ENCODE data around the gene ATF6.
"Not testable (repeated sequence)": the region's sequence is repeated elsewhere in the genome, so short reads cannot be mapped to it uniquely, and the experiment has no call there.

ATF6 gene

GRCh38 chr1:161784968-161785367 is 18.8 kb downstream of the ATF6 start:
- DNase-seq = no peak

- no peak for DNase-seq
Observed at GRCh38 chr1:161787355-161787754, 21.2 kb downstream of the ATF6 start.

DNA sequence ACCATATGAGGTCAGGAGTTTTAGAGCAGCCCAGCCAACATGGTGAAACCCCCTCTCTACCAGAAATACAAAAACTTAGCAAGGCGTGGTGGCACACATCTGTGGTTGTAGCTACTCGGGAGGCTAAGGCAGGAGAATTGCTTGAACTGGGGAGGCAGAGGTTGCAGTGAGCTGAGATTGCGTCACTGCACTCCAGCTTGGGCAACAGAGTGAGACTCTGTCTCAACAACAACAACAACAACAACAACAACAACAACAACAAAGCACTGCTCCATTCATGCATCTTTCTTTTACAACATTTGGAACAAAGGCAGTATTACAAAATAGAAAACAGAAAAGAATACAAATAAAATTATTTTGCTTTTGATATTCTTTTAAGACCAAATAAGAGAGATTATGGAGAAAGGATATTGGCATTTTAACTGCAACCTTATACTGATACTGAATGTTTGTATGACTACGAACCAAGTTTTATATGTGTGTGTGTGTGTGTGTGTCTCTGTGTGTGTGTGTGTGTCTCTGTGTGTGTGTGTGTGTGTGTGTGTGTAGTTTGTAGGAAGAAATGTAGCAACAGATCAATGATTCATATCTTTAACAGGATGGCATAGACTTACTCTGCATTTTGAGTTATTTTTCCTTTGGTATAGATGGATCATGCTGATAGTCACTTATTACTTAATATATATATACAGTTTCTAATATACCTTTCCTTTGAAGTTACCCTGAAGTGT is 24.6 kb downstream of the ATF6 start:
- DNase-seq = no peak

GRCh38 chr1:161791904-161792655 is 26.0 kb downstream of the ATF6 start:
- no peak for DNase-seq

DNA sequence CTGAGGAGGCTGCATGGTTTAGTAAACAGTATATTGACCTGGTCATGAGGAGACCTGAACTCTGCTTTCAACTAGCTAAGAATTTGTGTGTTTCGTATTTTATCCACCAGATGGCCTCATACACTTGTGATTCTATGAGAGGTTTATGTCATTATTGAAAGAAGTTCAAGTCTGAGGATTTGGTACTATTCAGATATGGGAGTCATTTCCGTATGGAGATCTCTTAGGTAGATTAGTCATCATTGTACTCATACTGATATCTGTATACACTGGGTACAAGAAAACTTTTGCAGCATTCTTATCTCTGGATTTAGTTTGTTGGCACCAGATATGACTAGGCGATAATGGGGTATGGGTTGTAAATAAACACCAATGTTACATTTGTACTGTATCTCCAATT is 26.6 kb downstream of the ATF6 start:
- DNase-seq = no peak

DNA sequence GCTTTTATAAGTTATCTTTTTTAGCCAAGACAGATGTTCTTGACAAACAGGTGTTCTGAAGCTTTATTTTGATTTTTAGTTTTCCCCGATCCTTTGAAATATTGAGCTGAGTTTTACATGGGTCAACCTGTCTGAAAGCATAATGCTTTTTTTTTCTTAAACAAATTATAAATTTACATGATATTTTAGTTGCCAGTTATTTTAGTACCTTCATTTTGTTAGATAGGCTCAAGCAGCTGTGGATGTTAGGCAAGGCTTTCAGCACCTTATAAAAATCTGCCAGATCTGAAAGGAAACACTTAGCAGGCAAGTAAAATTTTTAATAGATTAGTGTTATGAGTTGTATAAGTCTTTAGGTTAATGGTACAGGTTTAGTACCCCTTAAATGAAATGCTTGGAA is 33.7 kb downstream of the ATF6 start:
- no peak for DNase-seq

- no peak for DNase-seq
Observed at GRCh38 chr1:161801955-161802354, 35.8 kb downstream of the ATF6 start.

DNA sequence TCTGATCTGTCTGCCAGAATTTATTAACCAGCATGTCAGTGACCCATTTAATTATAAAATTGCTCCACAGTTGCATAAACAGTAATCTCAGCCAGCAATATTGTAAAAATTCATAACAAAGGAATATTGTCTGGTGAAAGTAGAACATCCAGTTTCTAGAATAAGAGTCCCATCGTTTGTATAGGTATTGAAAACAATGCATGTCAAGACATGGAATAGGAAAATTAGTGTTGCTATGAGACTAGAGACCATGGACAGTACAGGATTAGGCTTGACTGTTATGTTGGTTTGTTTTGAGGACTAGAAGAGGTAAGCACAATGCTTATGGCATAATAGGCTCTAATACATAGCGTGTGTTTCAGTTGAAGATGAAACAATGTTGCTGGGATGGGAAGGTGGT is 37.1 kb downstream of the ATF6 start:
- no peak for DNase-seq

GRCh38 chr1:161805399-161806197 is 39.5 kb downstream of the ATF6 start:
- no peak for DNase-seq

DNA sequence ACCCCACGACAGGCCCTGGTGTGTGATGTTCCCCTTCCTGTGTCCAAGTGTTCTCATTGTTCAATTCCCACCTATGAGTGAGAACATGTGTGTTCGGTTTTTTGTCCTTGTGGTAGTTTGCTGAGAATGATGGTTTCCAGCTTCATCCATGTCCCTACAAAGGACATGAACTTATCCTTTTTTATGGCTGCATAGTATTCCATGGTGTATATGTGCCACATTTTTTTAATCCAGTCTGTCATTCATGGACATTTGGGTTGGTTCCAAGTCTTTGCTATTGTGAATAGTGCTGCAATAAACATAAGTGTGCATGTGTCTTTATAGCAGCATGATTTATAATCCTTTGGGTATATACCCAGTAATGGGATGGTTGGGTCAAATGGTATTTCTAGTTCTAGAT is 43.1 kb downstream of the ATF6 start:
- DNase-seq = not testable (repeated sequence)

DNA sequence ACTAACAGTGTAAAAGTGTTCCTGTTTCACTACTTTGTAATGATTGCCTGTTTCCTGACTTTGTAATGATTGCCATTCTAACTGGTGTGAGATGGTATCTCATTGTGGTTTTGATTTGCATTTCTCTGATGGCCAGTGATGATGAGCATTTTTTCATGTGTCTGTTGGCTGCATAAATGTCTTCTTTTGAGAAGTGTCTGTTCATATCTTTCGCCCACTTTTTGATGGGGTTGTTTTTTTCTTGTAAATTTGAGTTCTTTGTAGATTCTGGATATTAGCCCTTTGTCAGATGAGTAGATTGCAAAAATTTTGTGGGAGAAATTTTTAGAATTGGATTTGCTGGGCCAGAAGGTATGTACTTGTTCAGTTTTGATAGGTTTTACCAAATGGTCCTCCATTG is 43.5 kb downstream of the ATF6 start:
- DNase-seq = not testable (repeated sequence)

DNA sequence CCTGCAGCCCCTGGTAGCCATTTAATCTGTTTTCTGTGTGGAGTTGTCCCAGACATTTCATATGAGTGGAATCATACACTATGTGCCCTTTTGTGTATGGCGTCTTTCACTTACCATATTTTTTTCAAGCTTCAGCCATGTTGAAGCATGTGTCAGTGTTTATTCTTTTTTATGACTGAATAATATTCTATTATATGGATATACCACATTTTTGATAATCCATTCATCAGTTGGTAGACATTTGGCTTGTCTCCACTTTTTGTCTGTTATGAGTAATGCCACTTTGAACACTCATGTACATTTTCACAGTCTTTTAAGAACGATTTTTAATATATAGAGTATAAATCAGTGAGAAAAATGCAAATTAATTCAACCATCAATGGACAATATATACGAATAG is 44.7 kb downstream of the ATF6 start:
- no peak for DNase-seq

- DNase-seq = no peak
Observed at GRCh38 chr1:161816201-161816600, 50.1 kb downstream of the ATF6 start.

GRCh38 chr1:161817176-161817730 is 51.1 kb downstream of the ATF6 start:
- no peak for DNase-seq

DNA sequence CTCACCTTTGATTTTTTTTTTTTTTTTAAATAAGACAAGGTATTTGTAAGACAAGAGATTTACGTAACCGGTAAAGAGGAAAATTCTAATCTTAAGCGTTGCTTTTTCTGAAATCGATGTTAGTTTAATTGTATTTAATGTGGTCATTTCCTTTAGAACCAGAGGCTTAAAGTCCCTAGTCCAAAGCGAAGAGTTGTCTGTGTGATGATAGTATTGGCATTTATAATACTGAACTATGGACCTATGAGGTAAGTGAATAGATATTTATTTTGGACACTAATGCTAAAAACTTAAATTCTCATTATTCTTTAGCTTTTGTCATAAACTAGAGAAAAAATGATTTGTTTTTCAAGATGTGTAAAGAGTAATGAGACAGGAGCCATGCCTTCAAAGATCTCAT is 54.8 kb downstream of the ATF6 start:
- no peak for DNase-seq

DNA sequence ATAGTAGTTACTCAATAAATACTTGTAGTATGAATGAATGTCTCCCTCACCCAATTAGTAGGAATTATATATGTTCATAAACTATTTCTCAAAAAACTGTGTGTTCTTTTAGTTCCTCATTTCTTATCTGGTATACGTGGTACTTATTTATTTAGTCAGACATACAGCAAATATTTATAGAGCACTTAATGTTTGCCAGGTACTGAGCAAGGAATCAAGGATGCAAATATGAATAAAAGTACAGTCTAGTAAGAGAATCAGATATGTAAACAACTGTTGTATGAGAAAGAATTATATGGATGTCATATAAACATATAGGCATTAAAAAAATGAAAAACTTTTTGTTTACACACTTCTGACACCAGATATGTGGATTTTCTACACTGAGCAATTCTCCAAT is 58.5 kb downstream of the ATF6 start:
- DNase-seq = no peak

DNA sequence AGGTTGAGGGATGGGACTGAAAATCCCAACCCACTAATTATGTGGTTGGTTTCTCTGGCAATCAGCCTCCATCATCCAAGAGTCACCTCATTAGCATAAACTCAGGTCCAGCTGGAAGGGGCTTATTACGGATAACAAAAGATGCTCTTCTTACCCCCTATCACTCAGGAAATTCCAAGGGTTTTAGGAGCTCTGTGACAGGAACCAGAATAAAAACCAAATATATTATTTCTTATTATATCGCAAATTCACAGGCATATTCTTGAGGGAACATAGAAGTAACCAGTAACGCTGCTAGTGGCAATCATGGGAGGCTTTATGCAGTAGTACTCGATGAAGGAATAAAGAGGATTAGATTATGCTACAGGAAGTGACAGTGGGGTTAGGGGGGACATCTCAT is 59.7 kb downstream of the ATF6 start:
- DNase-seq = no peak

GRCh38 chr1:161826478-161826877 is 60.4 kb downstream of the ATF6 start:
- no peak for DNase-seq

- no peak for DNase-seq
Observed at GRCh38 chr1:161827786-161828185, 61.7 kb downstream of the ATF6 start.

DNA sequence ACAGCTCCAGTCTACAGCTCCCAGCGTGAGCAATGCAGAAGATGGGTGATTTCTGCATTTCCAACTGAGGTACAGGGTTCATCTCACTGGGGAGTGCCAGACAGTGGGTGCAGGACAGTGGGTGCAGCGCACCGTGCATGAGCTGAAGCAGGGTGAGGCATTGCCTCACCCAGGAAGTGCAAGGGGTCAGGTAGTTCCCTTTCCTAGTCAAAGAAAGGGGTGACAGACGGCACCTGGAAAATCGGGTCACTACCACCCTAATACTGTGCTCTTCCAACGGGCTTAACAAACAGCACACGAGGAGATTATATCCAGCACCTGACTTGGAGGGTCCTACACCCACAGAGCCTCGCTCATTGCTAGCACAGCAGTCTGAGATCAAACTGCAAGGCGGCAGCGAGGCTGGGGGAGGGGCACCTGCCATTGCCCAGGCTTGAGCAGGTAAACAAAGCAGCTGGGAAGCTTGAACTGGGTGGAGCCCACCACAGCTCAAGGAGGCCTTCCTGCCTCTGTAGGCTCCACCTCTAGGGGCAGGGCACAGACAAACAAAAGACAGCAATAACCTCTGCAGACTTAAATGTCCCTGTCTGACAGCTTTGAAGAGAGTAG is 66.3 kb downstream of the ATF6 start:
- not testable (repeated sequence) for DNase-seq

GRCh38 chr1:161834967-161835550 is 68.9 kb downstream of the ATF6 start:
- DNase-seq = no peak

DNA sequence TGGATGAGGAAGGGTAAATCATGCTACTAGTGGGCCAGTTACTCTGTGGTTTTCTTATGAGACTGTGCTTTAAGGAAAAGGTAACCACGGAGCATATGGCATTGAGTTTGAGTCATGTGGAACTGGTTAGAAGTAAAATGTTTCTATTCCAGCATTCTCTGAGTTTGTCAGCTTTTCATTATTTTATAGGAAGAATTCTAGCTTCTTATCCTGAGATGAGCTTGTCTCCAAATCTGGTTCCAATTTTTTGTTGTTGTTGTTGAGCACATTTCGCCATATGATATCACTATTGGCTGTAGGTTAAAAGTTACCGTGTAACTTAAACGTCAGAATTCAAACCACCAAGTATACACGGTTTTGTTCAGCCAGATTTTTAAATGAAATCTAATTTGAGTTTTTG is 69.9 kb downstream of the ATF6 start:
- DNase-seq = no peak

- DNase-seq = no peak
Observed at GRCh38 chr1:161838362-161838761, 72.2 kb downstream of the ATF6 start.

Data from activated CD8-positive, alpha-beta memory T cell treated with anti-CD3 and anti-CD28 coated beads for 24 hours (primary cell).